GM19468 (cell line): ENCODE data around the gene OPN3.

Experiments
- ATAC-seq: cut with Tn5 transposase; IDR thresholded peaks from one replicate; pipeline ENCODE4 v1.9.1; 2021; ENCODE audit warnings: mild to moderate bottlenecking, moderate library complexity, moderate number of reproducible peaks; ENCODE audit not compliant: unreplicated experiment; ENCODE audit errors: extremely low read depth

Gene OPN3

GRCh38 chr1:241627453-241628259, 12.5 kb downstream of the OPN3 start:
- ATAC-seq, result peak; percentile 74

- no peak for ATAC-seq
These were observed 15.2 kb downstream of the OPN3 start for GRCh38 chr1:241624935-241625334.

GRCh38 chr1:241622669-241623068, 17.5 kb downstream of the OPN3 start:
- ATAC-seq, result no peak

GRCh38 chr1:241617426-241617825, 22.7 kb downstream of the OPN3 start:
- no peak for ATAC-seq

GRCh38 chr1:241615043-241615974, 24.9 kb downstream of the OPN3 start:
- no peak for ATAC-seq

- ATAC-seq, result no peak
These were observed 25.6 kb downstream of the OPN3 start for GRCh38 chr1:241614572-241614971.

DNA sequence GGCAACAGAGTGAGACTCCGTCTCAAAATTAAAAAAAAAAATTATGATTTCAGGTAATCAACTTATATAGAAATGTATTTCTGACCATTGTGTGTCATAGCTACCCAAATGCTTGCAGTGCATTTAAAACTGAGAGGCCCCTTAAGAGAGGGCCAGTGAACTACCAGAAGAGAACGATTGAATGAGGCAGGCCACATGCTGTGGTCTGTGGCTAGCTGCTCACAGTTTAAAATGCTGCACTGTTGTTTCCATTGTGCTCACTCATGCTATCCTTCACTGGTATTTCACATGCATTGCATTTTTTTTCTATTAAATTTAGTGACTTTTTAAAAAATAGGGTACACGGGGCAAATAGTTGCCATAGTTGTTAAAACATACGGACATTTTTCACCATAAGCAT, 26.0 kb downstream of the OPN3 start:
- no peak for ATAC-seq

- no peak for ATAC-seq
These were observed 27.4 kb downstream of the OPN3 start for GRCh38 chr1:241612533-241613477.

GRCh38 chr1:241611736-241612135, 28.4 kb downstream of the OPN3 start:
- ATAC-seq, result no peak

- peak; percentile 97 for ATAC-seq
These were observed 29.1 kb downstream of the OPN3 start for GRCh38 chr1:241611063-241611462.

DNA sequence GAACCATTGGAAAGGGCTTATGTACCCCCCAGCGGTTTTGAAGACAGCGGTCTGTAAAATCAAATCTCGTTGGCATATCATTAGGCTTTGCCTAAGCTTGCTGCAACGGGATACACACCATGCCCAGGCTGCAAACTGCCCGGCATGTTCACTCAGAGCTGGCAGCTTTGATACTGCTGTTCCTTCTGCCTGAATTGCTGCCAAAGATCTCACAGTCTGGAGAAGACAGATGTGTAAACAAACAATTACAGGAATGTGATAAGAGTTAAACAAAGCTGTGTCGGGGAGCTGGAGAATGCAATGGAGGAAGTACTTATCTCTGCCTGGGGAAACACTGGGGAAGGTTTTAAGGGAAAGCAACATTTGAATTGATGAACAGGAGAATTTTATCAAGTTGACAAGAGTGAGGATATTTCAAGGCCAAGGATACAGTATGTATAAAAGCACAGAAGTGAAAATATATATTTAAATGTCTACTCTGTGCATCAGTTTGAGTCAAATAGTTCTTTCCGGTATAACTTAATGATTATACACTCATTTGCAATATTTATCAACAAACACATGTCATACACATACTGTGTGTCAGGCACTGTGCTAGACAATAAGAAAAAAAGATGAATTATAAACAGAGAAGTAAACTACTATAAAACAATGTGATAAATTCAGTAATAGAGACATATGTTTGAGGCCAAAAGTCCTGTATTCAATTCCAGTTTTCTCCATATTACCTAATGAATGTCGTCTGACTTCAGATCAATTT, 29.9 kb downstream of the OPN3 start:
- no peak for ATAC-seq

GRCh38 chr1:241608379-241609033, 31.7 kb downstream of the OPN3 start:
- ATAC-seq, result no peak

- ATAC-seq, result no peak
These were observed 32.7 kb downstream of the OPN3 start for GRCh38 chr1:241607497-241607896.

GRCh38 chr1:241606544-241606943, 33.6 kb downstream of the OPN3 start:
- no peak for ATAC-seq

DNA sequence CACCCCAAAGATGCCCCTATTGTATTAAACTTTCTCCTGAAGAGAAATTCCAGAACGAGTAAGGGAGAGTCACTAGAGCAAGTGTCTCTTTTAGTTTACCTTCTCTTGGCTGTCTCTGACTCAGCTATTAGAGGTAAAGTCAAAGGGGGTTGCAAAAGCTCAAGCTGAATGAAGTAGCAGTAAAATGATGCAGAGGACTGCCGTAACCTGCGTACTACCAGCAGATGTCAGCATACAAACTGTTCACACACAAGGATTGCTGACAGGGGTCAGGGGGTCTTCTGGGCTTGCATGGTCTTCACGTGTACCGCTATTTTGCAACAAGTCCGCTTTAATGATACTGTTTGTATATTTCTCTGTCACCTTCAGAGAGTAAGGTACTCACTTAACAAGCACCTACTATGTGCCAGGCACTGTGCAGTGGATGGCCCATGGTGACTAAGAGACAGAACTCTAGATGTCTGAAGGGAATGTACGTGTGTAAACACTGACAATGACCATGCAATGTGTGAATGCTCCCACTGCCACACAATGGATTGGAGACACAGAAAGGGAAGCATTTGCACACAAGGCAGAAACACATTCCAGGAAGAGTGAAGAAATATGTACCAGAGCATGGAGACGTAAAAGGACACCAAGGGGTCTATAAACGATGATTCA, 34.9 kb downstream of the OPN3 start:
- ATAC-seq, result no peak

DNA sequence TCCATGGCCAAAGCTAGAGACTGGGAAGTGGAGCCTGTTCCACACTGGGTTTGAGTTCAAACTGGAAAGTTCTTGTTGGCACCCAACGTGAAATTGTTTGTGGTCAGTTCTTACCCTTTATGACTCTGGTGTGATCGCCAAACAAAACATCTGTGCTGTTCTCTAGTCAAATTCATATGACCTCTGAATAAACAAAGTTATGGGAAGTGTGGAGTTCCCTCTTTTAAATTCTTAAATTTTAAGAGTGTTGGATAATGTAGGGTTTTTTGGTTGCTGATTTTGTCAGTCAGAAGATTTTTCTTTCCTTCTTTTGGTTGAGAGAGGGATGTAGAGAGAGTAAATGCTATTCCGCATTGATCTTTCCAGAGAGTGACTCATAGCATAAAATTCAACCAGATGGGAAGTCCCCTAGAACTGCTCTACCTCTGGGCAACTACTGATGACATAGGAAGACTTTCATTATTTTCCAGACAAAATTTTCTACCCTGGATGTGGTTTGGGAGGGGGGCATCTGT, 36.4 kb downstream of the OPN3 start:
- ATAC-seq, result no peak

DNA sequence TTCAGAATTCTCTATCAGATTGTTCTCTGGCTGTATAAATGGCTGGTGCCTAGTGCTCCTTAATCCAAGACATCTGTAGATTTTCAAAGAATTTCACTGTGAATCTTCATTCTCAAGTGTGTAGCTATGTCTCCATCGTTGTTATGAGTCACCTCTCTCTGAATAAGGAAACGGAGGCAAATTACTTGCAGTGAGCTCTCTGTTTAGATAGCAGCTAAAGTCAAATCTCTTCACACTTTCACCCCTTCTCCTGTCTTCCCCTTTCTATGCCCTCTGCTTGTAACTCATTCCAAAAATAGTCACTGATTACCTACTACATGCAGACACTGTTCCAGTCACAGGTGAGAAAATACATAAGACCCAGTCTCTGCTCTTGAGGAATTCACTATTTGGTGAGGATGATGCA, 39.7 kb downstream of the OPN3 start:
- ATAC-seq, result peak; percentile 73

- ATAC-seq, result no peak
These were observed 41.9 kb downstream of the OPN3 start for GRCh38 chr1:241598249-241598648.
